Adrenal gland (tissue), 5 donors: ENCODE data around the gene TCF12.

Experiments used
- CTCF ChIP-seq, 6 experiments: fragments of 450-650 bp in 4 of 6; fragments of 200-600 bp in 2 of 6; sonication (generic) in 1 of 6; IDR thresholded peaks; 1 replicate in 5 of 6; 2 replicates in 1 of 6; pipeline versions ENCODE4 v1.5.1 to v1.8.0; 2016 to 2021; ENCODE audit warnings: antibody characterized with exemption in 6 of 6, mild to moderate bottlenecking in 2 of 6, moderate library complexity in 1 of 6
- POLR2A ChIP-seq, 2 donors: fragments of 450-650 bp; IDR thresholded peaks; one replicate each; pipeline ENCODE4 v1.6.1; 2017; ENCODE audit warnings: antibody characterized with exemption in 2 of 2, mild to moderate bottlenecking in 2 of 2, moderate library complexity in 1 of 2
- donor health status: DM: no; HTN: no; CAD: no.

DNA sequence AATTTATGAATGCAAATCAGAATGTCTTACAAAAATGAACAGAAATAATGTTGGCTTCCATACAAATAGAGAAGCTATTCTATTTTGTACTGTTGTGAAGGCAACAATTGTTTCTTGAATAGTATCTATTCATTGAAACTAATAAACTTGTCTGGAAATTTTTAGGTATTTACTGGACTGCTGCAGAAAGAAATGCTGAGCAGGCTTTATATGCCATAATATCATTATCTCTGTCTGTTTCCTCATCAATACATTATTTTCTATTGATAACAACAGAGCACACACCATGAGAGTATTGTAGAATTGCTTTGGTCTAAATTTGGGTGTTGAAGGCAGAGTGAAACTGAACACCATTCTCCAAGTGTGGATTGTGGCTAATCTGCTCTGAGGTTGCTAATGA lies 241.3 kb downstream of the TCF12 start:
- TF ChIP-seq CTCF (IDR thresholded peaks at IDR 0.05) (no peak), POLR2A (IDR thresholded peaks at IDR 0.05) (no peak)
